Mesendoderm (in vitro differentiated cells): ENCODE measurements around the gene OR2M2.

Experiments
- DNase-seq: peaks from one replicate; pipeline ENCODE4 v3.0.0; 2013
- H2AK5ac ChIP-seq: 2 replicates; pipeline ENCODE4 v1.6.1; 2013; ENCODE audit warnings: low read length, inconsistent platforms
- H2BK120ac ChIP-seq: 2 replicates; pipeline ENCODE4 v1.6.1; 2013; ENCODE audit warnings: low read depth, mild to moderate bottlenecking, low read length, moderate library complexity, mixed read lengths
- H2BK15ac ChIP-seq: replicated peaks from 2 replicates; pipeline ENCODE4 v1.6.1; 2013; ENCODE audit warnings: low read depth, mild to moderate bottlenecking, moderate library complexity
- H2BK5ac ChIP-seq: 2 replicates; pipeline ENCODE4 v1.6.1; 2013; ENCODE audit warnings: low read length, inconsistent platforms
- H3K18ac ChIP-seq: 2 replicates; pipeline ENCODE4 v1.6.1; 2013; ENCODE audit warnings: mild to moderate bottlenecking, low read length, mixed read lengths
- H3K23ac ChIP-seq: one replicate; pipeline ENCODE4 v1.6.1; 2013; ENCODE audit warnings: low read length
- H3K27ac ChIP-seq: 2 replicates; pipeline ENCODE4 v1.5.1; 2013; ENCODE audit warnings: low read depth, mild to moderate bottlenecking, inconsistent platforms, low read length, moderate library complexity
- H3K27me3 ChIP-seq: 2 replicates; pipeline ENCODE4 v1.6.1; 2013; ENCODE audit warnings: low read length, control low read depth, mild to moderate bottlenecking, inconsistent platforms; ENCODE audit not compliant: insufficient read depth, poor library complexity
- H3K36me3 ChIP-seq: 2 replicates; pipeline ENCODE4 v1.6.1; 2013; ENCODE audit warnings: low read length, inconsistent platforms; ENCODE audit not compliant: control insufficient read depth, insufficient read depth
- H3K4ac ChIP-seq: one replicate; pipeline ENCODE4 v1.6.1; 2013; ENCODE audit warnings: low read depth, mild to moderate bottlenecking, low read length, moderate library complexity
- H3K4me1 ChIP-seq: 2 replicates; pipeline ENCODE4 v1.6.1; 2013; ENCODE audit warnings: low read depth, low read length, inconsistent platforms; ENCODE audit not compliant: control insufficient read depth
- H3K4me2 ChIP-seq: 2 replicates; pipeline ENCODE4 v1.6.1; 2013; ENCODE audit warnings: low read length
- H3K4me3 ChIP-seq: 2 replicates; pipeline ENCODE4 v1.5.1; 2013; ENCODE audit warnings: mild to moderate bottlenecking, low read length
- H3K56ac ChIP-seq: one replicate; pipeline ENCODE4 v1.6.1; 2013; ENCODE audit warnings: low read length
- H3K79me1 ChIP-seq: 2 replicates; pipeline ENCODE4 v1.6.1; 2013; ENCODE audit warnings: low read length, inconsistent platforms
- H3K79me2 ChIP-seq: 2 replicates; pipeline ENCODE4 v1.6.1; 2013; ENCODE audit warnings: mild to moderate bottlenecking, low read length; ENCODE audit not compliant: control insufficient read depth, insufficient read depth
- H3K9ac ChIP-seq: 2 replicates; pipeline ENCODE4 v1.6.1; 2013; ENCODE audit warnings: low read length, inconsistent platforms
- H4K5ac ChIP-seq: one replicate; pipeline ENCODE4 v1.6.1; 2013; ENCODE audit warnings: low read length
- H4K8ac ChIP-seq: one replicate; pipeline ENCODE4 v1.6.1; 2013; ENCODE audit warnings: low read depth, mild to moderate bottlenecking, control low read depth, low read length, moderate library complexity
- WGBS: extraction: QIAGEN DNeasy Blood & Tissue Kit; methylation state at CpG from one replicate; pipeline ENCODE4 v1.1.7; 2013; ENCODE audit warnings: low lambda C conversion rate, missing lambda C conversion rate; ENCODE audit not compliant: insufficient coverage; ENCODE audit errors: extremely low coverage; 5-methylcytosine and 5-hydroxymethylcytosine counted together

OR2M2 gene

GRCh38 chr1:248187363-248187762 is 12.7 kb downstream of the OR2M2 start:
- H3K79me2 ChIP-seq: no peaks in the 10 kb centered on the region
- H2BK15ac ChIP-seq: no peak overlapping the region
- WGBS: no CpG with 5 or more reads among the region's 3 CpGs
- H3K36me3 ChIP-seq: no peaks in the 10 kb centered on the region
- H2BK120ac ChIP-seq: no peak overlapping the region
- no peak overlapping the region for H4K5ac ChIP-seq
- no peak for DNase-seq
- no peak overlapping the region for H2AK5ac ChIP-seq
- no peak overlapping the region for H3K9ac ChIP-seq
- H3K27me3 ChIP-seq: no peaks in the 10 kb centered on the region
- H2BK5ac ChIP-seq: no peak overlapping the region
- no peak overlapping the region for H3K4me2 ChIP-seq
- H3K18ac ChIP-seq: no peak overlapping the region
- H3K79me1 ChIP-seq: no peaks in the 10 kb centered on the region
- H3K4ac ChIP-seq: no peak overlapping the region
- no peaks in the 10 kb centered on the region for H3K4me1 ChIP-seq
- H4K8ac ChIP-seq: no peak overlapping the region
- H3K56ac ChIP-seq: no peak overlapping the region
- H3K4me3 ChIP-seq: no peak overlapping the region
- no peak overlapping the region for H3K27ac ChIP-seq
- H3K23ac ChIP-seq: no peak overlapping the region

GRCh38 chr1:248189026-248189425 is 14.4 kb downstream of the OR2M2 start:
- Histone ChIP-seq H3K4ac (no peak overlapping the region), H3K36me3 (no peaks in the 10 kb centered on the region), H4K8ac (no peak overlapping the region), H3K27me3 (no peaks in the 10 kb centered on the region), H2BK15ac (no peak overlapping the region), H3K23ac (no peak overlapping the region), H3K18ac (no peak overlapping the region), H3K27ac (no peak overlapping the region), H3K79me2 (no peaks in the 10 kb centered on the region), H2BK5ac (no peak overlapping the region), H3K4me3 (no peak overlapping the region), H3K56ac (no peak overlapping the region), H2AK5ac (no peak overlapping the region), H4K5ac (no peak overlapping the region), H3K4me1 (no peaks in the 10 kb centered on the region), H3K4me2 (no peak overlapping the region), H3K9ac (no peak overlapping the region), H3K79me1 (no peaks in the 10 kb centered on the region), H2BK120ac (no peak overlapping the region)
- no CpG with 5 or more reads among the region's 11 CpGs for WGBS
- DNase-seq: no peak

- no peak overlapping the region for H2BK15ac ChIP-seq
- no peaks in the 10 kb centered on the region for H3K27me3 ChIP-seq
- WGBS: no CpG with 5 or more reads among the region's 1 CpG
- no peak overlapping the region for H2BK120ac ChIP-seq
- no peak overlapping the region for H3K9ac ChIP-seq
- no peak overlapping the region for H4K8ac ChIP-seq
- no peak overlapping the region for H3K4ac ChIP-seq
- no peak overlapping the region for H3K23ac ChIP-seq
- no peak overlapping the region for H3K4me3 ChIP-seq
- no peak overlapping the region for H3K18ac ChIP-seq
- no peak overlapping the region for H2AK5ac ChIP-seq
- no peak for DNase-seq
- no peak overlapping the region for H4K5ac ChIP-seq
- H3K27ac ChIP-seq: no peak overlapping the region
- no peaks in the 10 kb centered on the region for H3K4me1 ChIP-seq
- H2BK5ac ChIP-seq: no peak overlapping the region
- H3K79me2 ChIP-seq: no peaks in the 10 kb centered on the region
- no peaks in the 10 kb centered on the region for H3K79me1 ChIP-seq
- no peak overlapping the region for H3K4me2 ChIP-seq
- no peaks in the 10 kb centered on the region for H3K36me3 ChIP-seq
- H3K56ac ChIP-seq: no peak overlapping the region
These were observed 19.5 kb downstream of the OR2M2 start for GRCh38 chr1:248194117-248194516.

GRCh38 chr1:248196965-248197364 is 22.3 kb downstream of the OR2M2 start, which contains the start of gene OR2M3:
Gene OR2M3, plus strand, starts transcription at chr1:248197265. Its CDS starts 5,803 bp downstream, at chr1:248203068.
- Histone ChIP-seq H3K79me2 (no peaks in the 10 kb centered on the region), H3K18ac (no peak within 1 kb of the TSS), H2BK120ac (no peak within 1 kb of the TSS), H3K27me3 (no peaks in the 10 kb centered on the region), H4K8ac (no peak within 1 kb of the TSS), H3K9ac (no peak within 1 kb of the TSS), H3K36me3 (no peaks in the 10 kb centered on the region), H3K4me3 (no peak within 1 kb of the TSS), H3K79me1 (no peaks in the 10 kb centered on the region), H2BK15ac (no peak within 1 kb of the TSS), H3K4me2 (no peak within 1 kb of the TSS), H3K23ac (no peak within 1 kb of the TSS), H3K4ac (no peak within 1 kb of the TSS), H3K56ac (no peak within 1 kb of the TSS), H3K4me1 (no peaks in the 10 kb centered on the region), H3K27ac (no peak within 1 kb of the TSS), H4K5ac (no peak within 1 kb of the TSS), H2BK5ac (no peak within 1 kb of the TSS), H2AK5ac (no peak within 1 kb of the TSS)
- no peak for DNase-seq
- no CpG with 5 or more reads among the region's 4 CpGs for WGBS

- H2AK5ac ChIP-seq: no peak overlapping the region
- no CpG with 5 or more reads among the region's 1 CpG for WGBS
These were observed 41.3 kb downstream of the OR2M2 start for GRCh38 chr1:248215880-248216279.

GRCh38 chr1:248225537-248225936 is 50.9 kb downstream of the OR2M2 start:
- no peaks in the 10 kb centered on the region for H3K36me3 ChIP-seq
- H4K5ac ChIP-seq: no peak overlapping the region
- H3K56ac ChIP-seq: no peak overlapping the region
- H3K79me1 ChIP-seq: no peaks in the 10 kb centered on the region
- H3K9ac ChIP-seq: no peak overlapping the region
- H3K4me1 ChIP-seq: no peaks in the 10 kb centered on the region
- WGBS: no CpG with 5 or more reads among the region's 1 CpG
- no peak overlapping the region for H3K4ac ChIP-seq
- no peak for DNase-seq
- H2BK5ac ChIP-seq: no peak overlapping the region
- no peaks in the 10 kb centered on the region for H3K27me3 ChIP-seq
- no peak overlapping the region for H3K4me2 ChIP-seq
- no peak overlapping the region for H4K8ac ChIP-seq
- no peak overlapping the region for H2BK15ac ChIP-seq
- no peak overlapping the region for H3K4me3 ChIP-seq
- no peak overlapping the region for H2AK5ac ChIP-seq
- no peak overlapping the region for H3K27ac ChIP-seq
- no peak overlapping the region for H2BK120ac ChIP-seq
- no peak overlapping the region for H3K23ac ChIP-seq
- no peak overlapping the region for H3K18ac ChIP-seq
- no peaks in the 10 kb centered on the region for H3K79me2 ChIP-seq

More at GRCh38 chr1:248215880-248216279, 41.3 kb downstream of the OR2M2 start:
- Histone ChIP-seq H3K4ac (no peak overlapping the region), H3K4me1 (no peaks in the 10 kb centered on the region), H3K56ac (no peak overlapping the region), H3K79me2 (no peaks in the 10 kb centered on the region), H3K4me2 (no peak overlapping the region), H3K27ac (no peak overlapping the region), H2BK120ac (no peak overlapping the region), H2BK15ac (no peak overlapping the region), H4K5ac (no peak overlapping the region), H3K18ac (no peak overlapping the region), H4K8ac (no peak overlapping the region), H3K4me3 (no peak overlapping the region), H2BK5ac (no peak overlapping the region), H3K79me1 (no peaks in the 10 kb centered on the region), H3K9ac (no peak overlapping the region), H3K23ac (no peak overlapping the region), H3K36me3 (no peaks in the 10 kb centered on the region), H3K27me3 (no peaks in the 10 kb centered on the region)
- no peak for DNase-seq
